HL-60/S4 treated with retinoic acid at 250 ng/mL for 4 days and 3 days (cell line): ENCODE results near the gene PLB1.

Experiments
- in situ Hi-C: fragments of 300-500 bp; cut with MboI; formaldehyde crosslinking; loops from 2 replicates; pipeline ENCODE4 v1.7.0; 2022; ENCODE audit warnings: low sequenced_read_pairs

Gene PLB1

GRCh38 chr2:28496781-28497180, 921 bp downstream of the PLB1 start:
- in situ Hi-C loops: no loop called here

GRCh38 chr2:28497206-28497605, 1.3 kb downstream of the PLB1 start:
- in situ Hi-C loops: no loop called here

- in situ Hi-C loops: no loop called here
Measured at GRCh38 chr2:28499282-28499681, 3.4 kb downstream of the PLB1 start.

GRCh38 chr2:28505361-28505760, 9.5 kb downstream of the PLB1 start:
- in situ Hi-C loops: no loop called here

- in situ Hi-C loops: no loop called here
Measured at GRCh38 chr2:28506112-28506910, 10.5 kb downstream of the PLB1 start.

- in situ Hi-C loops: no loop called here
Measured at GRCh38 chr2:28507796-28508764, 12.2 kb downstream of the PLB1 start.

GRCh38 chr2:28509361-28509760, 13.5 kb downstream of the PLB1 start:
- in situ Hi-C loops: no loop called here

- in situ Hi-C loops: no loop called here
Measured at GRCh38 chr2:28510184-28510583, 14.3 kb downstream of the PLB1 start.

- in situ Hi-C loops: no loop called here
Measured at GRCh38 chr2:28511871-28512606, 16.2 kb downstream of the PLB1 start.

- in situ Hi-C loops: no loop called here
Measured at GRCh38 chr2:28512607-28512965, 16.7 kb downstream of the PLB1 start.

GRCh38 chr2:28513097-28513496, 17.2 kb downstream of the PLB1 start:
- in situ Hi-C loops: no loop called here

- in situ Hi-C loops: no loop called here
Measured at GRCh38 chr2:28515176-28515751, 19.4 kb downstream of the PLB1 start.

- in situ Hi-C loops: no loop called here
Measured at GRCh38 chr2:28516430-28516829, 20.6 kb downstream of the PLB1 start.

- in situ Hi-C loops: no loop called here
Measured at GRCh38 chr2:28516950-28517349, 21.1 kb downstream of the PLB1 start.

- in situ Hi-C loops: no loop called here
Measured at GRCh38 chr2:28521663-28522062, 25.8 kb downstream of the PLB1 start.

- in situ Hi-C loops: no loop called here
Measured at GRCh38 chr2:28522481-28522880, 26.6 kb downstream of the PLB1 start.

GRCh38 chr2:28523902-28524301, 28.0 kb downstream of the PLB1 start:
- in situ Hi-C loops: no loop called here

- in situ Hi-C loops: no loop called here
Measured at GRCh38 chr2:28525481-28525880, 29.6 kb downstream of the PLB1 start.

GRCh38 chr2:28526527-28527132, 30.8 kb downstream of the PLB1 start:
- in situ Hi-C loops: no loop called here

GRCh38 chr2:28527196-28527595, 31.3 kb downstream of the PLB1 start:
- in situ Hi-C loops: no loop called here
